OCI-LY7 (cell line): Measurements from ENCODE around the gene WNT2B. TPM values are rescaled to one million over a fixed set of nuclear protein-coding genes. Genes with fewer than 3 reads are reported as not detected.
A peak's percentile ranks its signal among the peaks of the same experiment; 100 is the strongest.

Experiments
- BruUV-seq: library from RNA; stranded (reverse); fragments of 400-500 nt; replicated peaks from 2 replicates; lab custom pipeline; 2021; lab: Mats Ljungman, UMichigan
- CTCF ChIA-PET: fragments of 300-600 bp; sonication (Branson Sonifier 250); formaldehyde crosslinking; loops from one replicate; lab custom pipeline; 2022; ENCODE audit warnings: antibody characterized with exemption; ENCODE audit not compliant: unreplicated experiment; lab: Charles Lee
- POLR2A ChIA-PET: fragments of 300-600 bp; sonication (Branson Sonifier 250); formaldehyde crosslinking; loops from one replicate; lab custom pipeline; 2022; ENCODE audit warnings: antibody characterized with exemption; lab: Charles Lee
- DNase-seq: peaks from one replicate; pipeline ENCODE4 v3.0.0-alpha.2; 2015; ENCODE audit warnings: low spot score
- H2AFZ ChIP-seq: fragments of 200-600 bp; sonication (generic), shearing (Covaris generic); 2 replicates; pipeline ENCODE4 v1.6.1; 2014; ENCODE audit warnings: mild to moderate bottlenecking, antibody characterized with exemption, low read length, moderate library complexity
- H3K27ac ChIP-seq: fragments of 200-600 bp; sonication (generic); 2 replicates; pipeline ENCODE4 v1.5.1; 2014; ENCODE audit warnings: mixed run types, low read depth, mild to moderate bottlenecking, moderate library complexity, low read length, inconsistent platforms; ENCODE audit not compliant: poor library complexity, severe bottlenecking
- H3K36me3 ChIP-seq: fragments of 200-600 bp; sonication (generic); 2 replicates; pipeline ENCODE4 v1.6.1; 2014; ENCODE audit warnings: mild to moderate bottlenecking, antibody characterized with exemption, low read length, moderate library complexity, mixed read lengths; ENCODE audit not compliant: insufficient read depth
- H3K4me1 ChIP-seq: fragments of 200-600 bp; sonication (generic); 2 replicates; pipeline ENCODE4 v1.5.1; 2014; ENCODE audit warnings: mild to moderate bottlenecking, low read length; ENCODE audit not compliant: insufficient read depth, poor library complexity, severe bottlenecking
- H3K4me2 ChIP-seq: fragments of 200-600 bp; sonication (generic); 2 replicates; pipeline ENCODE4 v1.6.1; 2014; ENCODE audit warnings: mild to moderate bottlenecking, low read length
- H3K4me3 ChIP-seq: fragments of 200-600 bp; sonication (generic); 2 replicates; pipeline ENCODE4 v1.5.1; 2014; ENCODE audit warnings: mild to moderate bottlenecking, low read depth, low read length; ENCODE audit not compliant: poor library complexity, severe bottlenecking
- H3K79me2 ChIP-seq: fragments of 200-600 bp; sonication (generic); 2 replicates; pipeline ENCODE4 v1.6.1; 2016; ENCODE audit warnings: low read depth, mild to moderate bottlenecking, low read length, moderate library complexity, mixed read lengths; ENCODE audit not compliant: insufficient read depth
- H3K9me2 ChIP-seq: fragments of 200-600 bp; sonication (generic); 2 replicates; pipeline ENCODE4 v1.6.1; 2016; ENCODE audit warnings: mild to moderate bottlenecking, low read length, mixed read lengths; ENCODE audit not compliant: insufficient read depth
- H3K9me3 ChIP-seq: fragments of 200-600 bp; sonication (generic); 2 replicates; pipeline ENCODE4 v1.6.1; 2014; ENCODE audit warnings: mild to moderate bottlenecking, mixed run types, low read length, mixed read lengths
- H4K20me1 ChIP-seq: fragments of 200-600 bp; sonication (generic); 2 replicates; pipeline ENCODE4 v1.6.1; 2014; ENCODE audit warnings: mild to moderate bottlenecking, antibody characterized with exemption, low read length, moderate library complexity, mixed read lengths; ENCODE audit not compliant: insufficient read depth
- CTCF ChIP-seq: fragments of 200-600 bp; sonication (generic); conservative IDR thresholded peaks from 2 replicates; pipeline ENCODE4 v1.5.1; 2014; ENCODE audit warnings: mild to moderate bottlenecking, antibody characterized with exemption, low read length, moderate library complexity, mixed read lengths
- EZH2phosphoT487 ChIP-seq: fragments of 200-600 bp; sonication (generic); IDR thresholded peaks from 2 replicates; pipeline ENCODE4 v1.6.1; 2018; ENCODE audit warnings: low read depth, borderline replicate concordance, mild to moderate bottlenecking, mixed run types, antibody characterized with exemption, low read length, moderate library complexity, mixed read lengths
- intact Hi-C: fragments of 100-400 bp; cut with micrococcal nuclease; formaldehyde crosslinking; loops from one replicate; pipeline ENCODE4 v1.10.0; 2022; ENCODE audit not compliant: unreplicated experiment
- total RNA-seq, 2 experiments: library from RNA; depleted of rRNA in 1 of 2; stranded (reverse); fragments of >200 nt in 1 of 2; shearing (Covaris generic) in 1 of 2; gene quantifications; 2 replicates each; pipeline ENCODE4 v1.2.3, GENCODE V29; 2014 to 2022

The WNT2B gene
- total RNA-seq, 2 experiments from 2014 or later, result 0.32 to 0.91 TPM

- intact Hi-C loops, result loop anchor here (2.0 kb wide), 4 partner anchors 41 to 117 kb away; partner anchors contain the start of gene CTTNBP2NL
- no peak overlapping the region for H3K27ac ChIP-seq
- no peaks in the 10 kb centered on the region for H3K9me2 ChIP-seq
- H4K20me1 ChIP-seq, result no peaks in the 10 kb centered on the region
- peak overlapping the region; percentile 87 for H2AFZ ChIP-seq
- H3K4me1 ChIP-seq, result peaks cover 42% of the 10 kb centered on the region
- peak overlapping the region; percentile 68 for H3K4me3 ChIP-seq
- peak; percentile 28 for DNase-seq
- no peaks in the 10 kb centered on the region for H3K9me3 ChIP-seq
- H3K79me2 ChIP-seq, result no peaks in the 10 kb centered on the region
- TF ChIP-seq EZH2phosphoT487 (no peak), CTCF (no peak)
- no TSS peak for BruUV-seq
- CTCF ChIA-PET, result interaction anchor here (0.6 kb wide), 1 partner anchor 200 kb away, joined by 3 read pairs; no protein-coding TSS in a partner anchor
- POLR2A ChIA-PET, result interaction anchor here (0.5 to 0.9 kb wide), 3 partner anchors 42 to 654 kb away, joined by 3 to 4 read pairs (median 3); partner anchors contain the start of gene CTTNBP2NL
- H3K4me2 ChIP-seq, result peak overlapping the region; percentile 84
- H3K36me3 ChIP-seq, result no peaks in the 10 kb centered on the region
Observed at GRCh38 chr1:112507921-112508277, 866 bp upstream of the WNT2B start.

- no peaks in the 10 kb centered on the region for H3K9me3 ChIP-seq
- H3K4me3 ChIP-seq, result peak overlapping the region; percentile 68
- H3K79me2 ChIP-seq, result no peaks in the 10 kb centered on the region
- H2AFZ ChIP-seq, result peak overlapping the region; percentile 87
- ChIA-PET POLR2A (no interaction called here), CTCF (no interaction called here)
- TF ChIP-seq EZH2phosphoT487 (no peak), CTCF (no peak)
- DNase-seq, result no peak
- BruUV-seq, result no TSS peak
- no peaks in the 10 kb centered on the region for H3K36me3 ChIP-seq
- H3K27ac ChIP-seq, result no peak overlapping the region
- H3K9me2 ChIP-seq, result no peaks in the 10 kb centered on the region
- peaks cover 42% of the 10 kb centered on the region for H3K4me1 ChIP-seq
- intact Hi-C loops, result loop anchor here (2.0 kb wide), 3 partner anchors 42 to 112 kb away; partner anchors contain the start of gene CTTNBP2NL
- peak overlapping the region; percentile 84 for H3K4me2 ChIP-seq
- no peaks in the 10 kb centered on the region for H4K20me1 ChIP-seq
Observed at GRCh38 chr1:112509005-112509659, 367 bp downstream of the WNT2B start.

- POLR2A ChIA-PET, result no interaction called here
- no TSS peak for BruUV-seq
- Histone ChIP-seq H3K36me3 (no peaks in the 10 kb centered on the region), H3K27ac (no peak overlapping the region), H3K9me2 (no peaks in the 10 kb centered on the region), H3K4me2 (no peak overlapping the region), H4K20me1 (no peaks in the 10 kb centered on the region), H3K4me1 (peaks cover 38% of the 10 kb centered on the region), H3K4me3 (no peak overlapping the region), H3K79me2 (no peaks in the 10 kb centered on the region), H3K9me3 (no peaks in the 10 kb centered on the region), H2AFZ (no peak overlapping the region)
- DNase-seq, result no peak
- CTCF ChIA-PET, result no interaction called here
- TF ChIP-seq EZH2phosphoT487 (no peak), CTCF (no peak)
- intact Hi-C loops, result loop anchor here (2.0 kb wide), 3 partner anchors 43 to 113 kb away; partner anchors contain the start of gene CTTNBP2NL
Observed at GRCh38 chr1:112509660-112510178, 954 bp downstream of the WNT2B start.
